GM04503 (cell line): ENCODE measurements around the gene ALDH1A2.
"Not testable (repeated sequence)": the region's sequence is repeated elsewhere in the genome, so short reads cannot be mapped to it uniquely, and the experiment has no call there.

ENCODE experiments used
- DNase-seq: peaks from one replicate; pipeline ENCODE4 v3.0.0-alpha.2; 2012; ENCODE audit warnings: low read depth

ALDH1A2 gene

DNA sequence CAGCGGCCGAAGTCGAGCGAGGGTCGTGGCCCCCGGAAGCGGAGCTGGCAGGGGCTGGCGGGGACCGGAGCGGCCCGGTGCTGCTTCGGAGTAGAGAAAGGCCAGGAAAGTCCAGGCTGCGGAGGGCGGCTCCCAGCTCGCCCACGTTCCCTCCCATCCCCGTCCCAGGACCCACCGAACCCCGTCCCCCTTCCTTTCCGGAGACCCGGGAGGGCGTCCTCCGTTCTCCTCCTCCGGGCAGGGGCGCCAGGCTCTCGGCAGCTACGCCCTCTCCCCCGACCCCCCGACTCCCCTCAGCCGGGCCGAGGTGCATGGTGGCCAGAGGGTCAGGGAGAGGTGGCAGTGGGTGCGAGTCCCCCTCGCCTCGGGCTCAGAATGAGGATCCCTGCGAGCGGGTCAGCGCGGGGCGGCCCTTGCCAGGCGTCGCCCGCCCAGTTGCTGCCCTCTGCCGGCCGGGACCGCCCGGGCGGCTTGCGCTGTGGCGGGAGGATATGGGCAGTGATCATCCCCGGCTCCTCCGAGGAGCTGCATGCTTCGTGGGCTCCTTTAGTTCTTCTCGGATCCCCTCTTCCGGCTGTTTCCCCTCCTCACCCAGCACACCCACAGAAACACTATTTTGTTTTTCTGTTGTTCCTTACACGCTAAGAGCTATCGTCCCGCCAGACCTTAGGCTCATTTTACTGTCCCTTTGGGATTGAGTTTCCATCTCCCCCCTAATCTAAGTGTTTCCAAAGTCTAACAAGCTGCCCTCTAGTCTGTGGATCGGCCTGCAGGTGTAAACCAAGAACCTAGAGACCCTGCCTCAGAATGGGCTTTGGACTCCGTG lies 744 bp upstream of the ALDH1A2 start:
- DNase-seq = no peak

DNA sequence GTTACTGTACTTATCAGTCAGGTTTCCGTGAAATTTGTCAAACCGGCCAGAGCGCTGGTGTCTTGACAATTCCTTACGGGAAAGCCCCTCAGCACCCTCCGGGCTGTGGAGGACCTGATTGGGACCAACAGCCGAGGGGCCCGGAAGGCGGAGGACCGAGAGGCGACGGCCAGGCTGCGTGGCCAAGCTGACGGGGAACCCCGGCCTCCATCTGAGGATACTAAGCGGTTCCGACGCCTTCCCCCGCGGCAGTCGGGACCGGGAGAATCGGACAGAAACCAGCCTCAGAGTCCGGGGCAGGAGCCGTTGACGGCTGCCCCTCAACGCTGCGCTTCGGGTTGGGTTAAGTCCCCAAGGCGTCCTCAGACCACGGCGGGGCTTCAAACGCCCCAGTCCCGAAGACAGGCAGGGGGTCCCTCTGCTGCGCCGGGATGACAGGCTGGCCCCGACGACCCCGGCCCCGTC lies 499 bp downstream of the ALDH1A2 start:
- no peak for DNase-seq

DNA sequence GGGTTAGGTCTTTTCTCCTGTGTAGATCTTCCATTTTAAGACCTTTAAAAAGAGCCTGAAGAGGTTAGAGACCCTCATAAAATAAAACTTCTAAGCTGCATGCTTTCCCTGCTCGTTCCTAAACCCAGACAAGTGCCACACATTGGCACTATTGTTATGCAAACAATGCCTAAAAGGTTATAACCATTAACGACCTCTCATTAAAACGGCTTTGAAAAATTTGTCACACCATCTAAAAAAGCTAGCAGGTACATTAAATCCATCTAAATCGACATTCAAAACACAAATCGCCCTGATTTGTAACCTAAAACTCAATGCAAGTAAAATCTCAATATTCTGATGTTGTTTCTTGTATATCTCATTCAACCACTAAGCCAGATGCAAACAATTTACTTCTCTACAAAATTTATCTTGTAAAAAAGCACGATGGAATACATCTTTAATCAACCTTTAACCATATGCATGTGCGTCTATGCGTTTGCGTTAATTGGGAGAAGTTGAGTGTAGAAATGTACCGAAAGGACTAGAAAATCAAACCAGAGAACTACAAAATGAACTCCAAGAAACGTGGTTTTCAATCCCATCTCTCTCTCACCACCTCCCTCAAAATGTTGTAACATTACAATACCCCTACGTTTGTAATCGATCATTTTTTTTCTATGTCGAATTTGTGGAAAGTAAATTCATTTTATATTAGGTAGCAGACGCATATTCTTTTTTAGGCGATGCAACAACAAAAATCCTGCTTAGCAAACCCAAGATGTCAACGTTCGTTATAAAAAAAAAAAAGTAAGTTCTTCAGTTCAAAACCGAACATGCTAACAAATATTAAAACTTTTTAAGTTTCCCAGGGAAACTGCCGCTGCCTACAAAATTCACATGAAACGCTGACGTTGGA lies 1.2 kb downstream of the ALDH1A2 start:
- DNase-seq = no peak

DNA sequence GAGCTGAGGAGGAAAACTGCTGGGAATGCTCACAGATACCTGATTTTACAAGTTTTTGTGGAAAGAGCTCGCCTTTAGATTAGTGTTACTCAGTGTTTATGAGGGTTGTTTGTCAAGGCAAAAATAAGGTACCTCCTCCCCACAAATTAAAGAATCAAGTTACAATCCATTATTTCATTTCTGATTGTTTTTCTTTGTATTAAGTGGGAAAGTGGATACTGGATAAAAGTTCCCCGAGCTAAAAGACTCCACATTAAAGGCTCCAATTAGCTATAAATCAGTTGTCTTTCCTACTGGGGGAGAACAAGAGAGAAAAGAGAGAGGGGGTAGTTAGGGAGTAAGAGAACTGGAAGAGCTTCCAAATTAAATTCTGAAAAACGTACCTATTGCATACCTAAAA lies 1.9 kb downstream of the ALDH1A2 start:
- DNase-seq = no peak

DNA sequence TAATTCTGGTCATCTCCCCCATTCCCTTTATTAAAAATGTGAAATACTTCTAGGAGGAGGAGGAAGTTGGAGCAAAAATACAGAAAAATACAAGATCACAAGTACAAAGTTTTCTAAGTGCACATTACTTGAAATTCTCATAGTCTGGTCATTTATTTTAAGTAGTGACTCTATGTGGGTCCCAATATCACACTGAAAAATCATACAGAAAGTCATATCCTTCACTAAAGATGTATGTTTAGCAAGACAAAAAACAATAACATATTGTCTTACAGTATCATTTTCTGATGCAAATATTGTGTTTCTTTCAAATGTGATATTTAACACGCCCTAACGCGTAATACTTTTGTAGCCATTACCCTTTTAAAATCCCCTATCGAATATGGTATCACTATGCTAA lies 2.5 kb downstream of the ALDH1A2 start:
- DNase-seq = no peak

DNA sequence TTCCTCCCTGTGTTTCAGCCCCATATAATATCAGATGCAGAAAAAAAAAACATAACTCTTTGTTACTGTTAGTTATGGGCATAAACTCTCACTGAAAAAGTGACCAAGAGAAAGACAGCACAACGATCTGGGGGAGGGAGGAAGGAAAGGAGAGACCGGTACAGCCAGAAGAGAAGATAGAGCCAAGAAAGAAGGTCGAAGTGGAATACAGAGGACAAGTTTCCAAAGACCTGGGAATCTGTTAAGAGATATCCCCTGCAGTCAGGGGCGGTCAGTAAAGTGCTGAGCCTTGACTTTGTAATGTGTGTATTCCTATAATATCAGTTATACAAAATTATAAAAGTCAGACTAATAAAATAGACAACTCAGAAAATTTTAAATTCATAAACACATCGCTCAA lies 3.3 kb downstream of the ALDH1A2 start:
- DNase-seq = no peak

DNA sequence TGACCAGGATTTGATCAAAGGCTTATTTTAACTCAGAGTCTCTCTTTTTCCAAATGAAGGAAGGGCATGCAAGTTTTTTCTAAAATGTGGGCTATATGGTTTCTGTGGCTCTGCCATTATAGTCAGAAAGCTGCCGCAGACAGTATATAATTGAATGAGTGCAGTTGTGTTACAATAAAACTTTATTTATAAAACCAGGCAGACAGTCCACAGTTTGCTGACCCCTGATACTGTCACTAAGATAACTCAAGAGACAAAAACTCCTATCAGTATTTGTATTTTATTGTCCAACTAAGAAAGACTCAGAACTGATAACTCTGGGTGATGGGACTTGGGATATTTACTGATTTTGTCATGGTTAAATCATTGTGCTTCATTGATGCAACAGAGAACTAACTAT lies 4.9 kb downstream of the ALDH1A2 start:
- DNase-seq = no peak

DNA sequence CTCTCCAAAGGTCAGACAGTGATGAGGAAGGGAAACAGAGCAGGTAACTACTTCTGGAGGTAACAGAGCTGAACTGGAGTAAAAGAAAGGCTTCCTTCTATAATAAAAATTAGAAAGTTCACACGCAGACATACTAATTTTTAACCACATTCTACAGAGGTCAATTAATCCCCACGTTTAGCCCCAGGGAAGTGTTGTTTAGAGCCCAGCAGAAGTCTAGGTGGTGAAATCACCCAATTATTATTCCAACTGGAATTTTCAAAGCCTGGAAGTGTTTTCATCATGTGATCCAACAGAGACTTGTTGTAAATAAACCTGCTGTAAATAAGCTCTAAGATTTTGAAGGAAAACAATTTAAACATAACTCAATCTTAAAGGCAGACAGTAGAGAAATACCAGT lies 6.8 kb downstream of the ALDH1A2 start:
- no peak for DNase-seq

DNA sequence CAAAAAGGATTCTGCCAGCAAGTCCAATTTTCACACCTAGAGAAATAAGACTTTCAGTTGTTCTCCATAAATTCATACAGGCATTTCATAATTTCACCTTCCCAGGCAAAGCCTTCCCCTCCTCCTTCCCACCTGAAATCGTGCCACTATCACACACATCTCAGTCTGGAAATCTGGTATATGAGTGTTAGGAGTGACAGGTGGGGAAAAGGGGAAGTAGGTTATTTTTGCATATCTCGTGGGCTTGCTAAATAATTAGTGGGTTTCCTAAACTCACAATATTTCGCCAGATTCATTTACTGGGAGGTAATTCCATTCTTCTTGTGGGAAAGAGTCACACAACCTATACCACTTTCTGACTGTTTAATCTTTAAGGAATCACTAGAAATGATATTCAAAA lies 7.4 kb downstream of the ALDH1A2 start:
- no peak for DNase-seq

DNA sequence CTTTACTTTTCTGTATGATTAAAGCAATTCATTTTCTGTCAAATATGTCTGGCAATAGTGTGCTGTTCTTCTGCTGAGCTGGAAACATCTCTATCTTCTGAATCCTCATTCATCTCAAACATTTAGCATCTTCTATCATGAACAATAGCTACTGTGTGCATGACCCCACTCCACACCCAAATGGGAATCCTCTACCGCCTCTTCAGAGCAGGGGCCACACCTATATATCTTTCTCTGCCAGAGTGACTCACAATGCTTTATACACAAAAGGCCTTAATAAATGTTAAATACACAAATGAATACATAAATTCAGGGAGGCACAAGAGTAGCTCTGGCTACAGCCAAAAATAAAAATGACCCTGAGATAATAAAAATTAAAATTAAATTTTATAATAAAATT lies 8.0 kb downstream of the ALDH1A2 start:
- no peak for DNase-seq

DNA sequence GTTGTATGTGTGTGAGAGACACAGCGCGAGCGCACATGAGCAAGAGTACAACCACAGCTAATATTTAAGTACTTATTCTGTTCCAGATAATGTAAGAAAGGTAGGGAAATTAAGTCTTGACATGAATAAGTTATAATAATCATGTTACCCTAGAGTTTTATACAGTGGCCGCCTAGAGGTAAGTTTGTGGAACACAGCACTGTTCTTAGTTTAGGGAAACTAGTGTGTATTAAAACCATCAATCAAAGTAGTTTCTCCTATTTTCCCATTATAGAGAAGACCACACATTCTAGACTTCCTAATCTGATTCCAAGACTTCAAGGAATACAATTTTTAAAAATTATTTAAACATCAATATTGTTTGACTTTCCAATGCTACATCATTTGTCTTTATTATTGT lies 9.5 kb downstream of the ALDH1A2 start:
- DNase-seq = no peak

DNA sequence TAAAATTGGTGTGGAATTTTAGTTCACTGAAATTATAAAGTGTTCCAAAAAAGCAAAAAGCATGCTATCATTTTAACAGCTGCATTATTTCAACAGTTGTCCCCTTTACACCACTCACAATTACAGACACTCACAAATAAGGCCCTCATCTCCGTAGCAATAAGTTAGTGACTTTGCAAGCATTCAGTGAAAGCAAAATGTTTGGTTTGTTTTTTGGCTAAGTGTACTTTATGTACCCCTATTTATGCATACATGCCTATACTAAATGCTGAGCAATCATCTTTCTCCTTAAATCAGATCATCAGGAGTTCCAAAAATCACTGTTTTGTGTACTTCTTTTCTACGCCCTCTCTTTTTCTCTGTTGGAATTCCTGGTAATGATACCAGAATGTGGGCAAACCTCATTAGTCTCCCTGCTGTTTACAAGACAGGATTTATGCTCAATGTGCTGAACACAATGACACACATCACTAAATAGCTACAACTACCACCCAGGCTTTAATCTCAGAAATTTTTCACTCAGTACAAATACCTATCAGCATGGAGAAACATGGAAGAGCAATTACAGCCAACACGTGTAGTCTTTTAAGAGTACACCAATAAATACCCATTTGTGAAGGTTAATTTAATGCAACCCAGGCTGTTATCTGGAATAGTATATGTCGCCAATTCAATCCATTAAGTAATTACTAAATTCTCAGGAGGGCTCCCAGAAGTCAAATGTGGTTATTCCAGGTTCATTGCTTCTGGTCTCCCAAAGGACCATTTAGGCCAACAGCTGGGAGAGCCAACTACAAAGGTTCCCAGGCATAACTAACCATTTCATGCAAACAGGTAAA lies 12.0 kb downstream of the ALDH1A2 start:
- DNase-seq = no peak

DNA sequence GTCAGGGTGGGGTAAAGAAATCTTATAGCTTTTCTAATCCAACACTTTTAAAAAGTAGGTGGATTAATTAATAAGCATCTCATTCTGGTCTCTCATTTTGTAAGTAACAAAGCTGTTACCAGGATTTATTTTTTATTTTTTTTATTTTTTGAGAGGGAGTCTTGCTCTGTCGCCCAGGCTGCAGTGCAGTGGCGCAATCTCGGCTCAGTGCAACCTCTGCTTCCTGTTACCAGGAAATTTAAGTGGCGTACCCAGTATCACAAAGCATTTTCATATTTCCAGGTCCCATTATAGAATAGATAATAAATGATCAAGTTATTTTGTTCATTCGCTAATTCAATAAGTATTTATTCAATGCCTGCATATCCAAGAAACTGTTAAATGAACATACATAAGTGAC lies 13.2 kb downstream of the ALDH1A2 start:
- no peak for DNase-seq

DNA sequence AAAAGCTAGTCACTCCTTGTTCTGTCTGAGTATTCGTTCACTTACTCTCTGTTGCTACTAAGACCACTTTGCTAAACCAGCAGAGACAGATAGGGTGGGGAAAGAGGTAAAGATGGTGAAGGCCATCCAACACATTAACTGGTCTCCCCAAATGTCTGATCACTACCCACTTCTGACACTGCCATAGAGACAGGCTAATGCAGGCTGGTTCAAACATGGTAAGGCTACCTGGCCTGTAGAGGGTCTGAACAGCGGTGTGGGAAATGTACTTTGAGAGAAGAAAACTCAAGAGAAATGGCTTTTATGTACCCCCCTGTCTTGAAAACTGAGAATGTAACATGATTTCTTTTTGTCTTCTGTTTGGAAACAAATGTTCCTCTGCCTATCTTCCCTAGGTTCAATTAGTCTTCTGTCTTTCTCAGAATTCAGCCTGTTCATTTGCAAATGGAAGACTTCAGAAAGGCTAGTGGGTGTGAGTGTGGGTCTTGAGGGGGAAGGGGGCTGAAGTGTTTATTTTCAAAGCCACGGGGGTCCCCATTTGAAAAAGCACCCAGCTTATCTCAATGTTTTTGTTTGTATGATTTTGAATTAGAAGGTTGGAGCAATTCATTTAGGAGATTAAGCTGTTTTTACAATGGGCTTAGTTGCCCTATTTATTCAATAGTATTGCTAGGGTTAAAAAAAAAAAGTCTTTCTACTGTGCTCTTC lies 15.8 kb downstream of the ALDH1A2 start:
- DNase-seq = no peak

DNA sequence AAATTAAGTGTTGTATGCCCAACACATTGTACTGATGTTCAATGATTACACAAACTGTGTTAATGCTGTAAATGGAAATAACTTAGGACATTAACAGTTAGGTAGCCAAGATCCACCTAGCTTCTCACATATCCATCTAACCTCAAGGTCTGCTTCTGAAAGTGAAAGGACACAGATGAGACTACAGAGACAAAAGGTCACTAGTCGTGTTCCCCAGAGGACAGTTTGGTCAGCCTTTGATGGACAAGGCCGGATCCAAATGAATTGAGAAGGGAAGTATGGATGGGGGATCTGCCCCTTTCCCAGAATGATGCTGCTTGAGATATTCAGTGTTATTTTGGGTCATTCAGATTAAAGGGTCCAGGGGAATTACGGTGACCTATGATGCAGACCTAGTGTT lies 17.2 kb downstream of the ALDH1A2 start:
- no peak for DNase-seq

DNA sequence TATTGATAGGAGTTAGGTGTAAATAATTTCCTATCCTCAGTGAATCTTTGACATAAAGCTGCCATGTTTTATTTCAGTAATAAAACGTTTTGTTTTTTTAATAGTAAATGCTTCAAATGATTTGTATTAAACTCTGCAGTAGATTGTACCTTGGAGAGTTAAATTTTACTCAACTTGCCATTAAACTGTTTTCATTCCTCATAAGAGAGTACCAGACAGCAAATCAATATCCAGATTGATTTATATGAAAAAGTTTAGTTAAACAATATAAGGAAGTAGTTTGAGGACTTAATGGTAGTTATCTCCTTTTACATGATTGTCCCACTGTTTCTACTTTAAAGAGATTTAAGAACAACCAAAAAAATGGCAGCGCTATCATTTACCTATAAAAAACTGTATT lies 18.4 kb downstream of the ALDH1A2 start:
- no peak for DNase-seq

DNA sequence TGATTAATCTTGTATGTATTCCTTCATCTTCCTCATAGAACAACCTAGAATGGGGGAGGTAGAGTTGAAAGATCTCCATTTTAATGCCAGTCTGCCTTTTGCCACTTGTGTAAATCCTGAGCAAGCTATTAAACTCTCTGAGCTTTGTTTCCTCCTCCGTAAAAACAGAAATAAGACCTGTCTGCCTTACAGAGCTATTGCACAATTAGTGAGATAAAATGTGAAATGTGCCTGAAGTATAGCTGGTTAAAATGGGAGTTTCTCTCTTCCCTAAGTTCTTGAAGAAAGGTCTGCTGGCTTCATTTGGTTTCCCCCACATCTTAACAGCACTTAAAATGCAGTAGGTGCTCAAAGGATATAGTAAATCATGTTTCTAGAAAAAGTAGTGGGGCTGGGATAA lies 19.0 kb downstream of the ALDH1A2 start:
- DNase-seq = no peak

DNA sequence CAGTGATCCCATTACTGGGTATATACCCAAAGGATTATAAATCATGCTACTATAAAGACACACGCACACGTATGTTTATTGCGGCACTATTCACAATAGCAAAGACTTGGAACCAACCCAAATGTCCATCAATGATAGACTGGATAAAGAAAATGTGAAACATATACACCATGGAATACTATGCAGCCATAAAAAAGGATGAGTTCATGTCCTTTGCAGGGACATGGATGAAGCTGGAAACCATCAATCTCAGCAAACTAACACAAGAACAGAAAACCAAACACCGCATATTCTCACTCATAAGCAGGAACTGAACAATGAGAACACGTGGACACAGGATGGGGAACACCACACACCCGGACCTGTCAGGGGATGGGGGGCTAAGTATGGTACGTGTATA lies 20.1 kb downstream of the ALDH1A2 start:
- not testable (repeated sequence) for DNase-seq

DNA sequence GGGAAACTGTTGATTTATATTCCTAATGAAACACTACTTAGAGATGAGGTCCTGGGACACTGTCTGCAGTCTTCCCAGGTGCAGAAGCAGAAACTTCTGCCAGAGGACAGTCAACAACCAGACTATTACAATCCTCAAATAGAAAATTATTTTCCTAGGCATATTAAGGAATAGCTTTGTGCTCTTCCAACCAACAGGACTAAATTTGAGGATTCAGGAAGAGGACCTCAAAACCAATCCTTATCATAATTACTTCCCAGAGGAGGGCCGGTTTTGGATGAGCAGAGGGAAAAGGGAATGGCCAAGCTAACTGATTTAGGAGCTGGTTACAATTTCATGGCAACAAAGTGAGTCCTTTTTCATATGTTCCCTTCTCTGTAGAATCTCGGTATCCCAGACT lies 21.0 kb downstream of the ALDH1A2 start:
- no peak for DNase-seq

DNA sequence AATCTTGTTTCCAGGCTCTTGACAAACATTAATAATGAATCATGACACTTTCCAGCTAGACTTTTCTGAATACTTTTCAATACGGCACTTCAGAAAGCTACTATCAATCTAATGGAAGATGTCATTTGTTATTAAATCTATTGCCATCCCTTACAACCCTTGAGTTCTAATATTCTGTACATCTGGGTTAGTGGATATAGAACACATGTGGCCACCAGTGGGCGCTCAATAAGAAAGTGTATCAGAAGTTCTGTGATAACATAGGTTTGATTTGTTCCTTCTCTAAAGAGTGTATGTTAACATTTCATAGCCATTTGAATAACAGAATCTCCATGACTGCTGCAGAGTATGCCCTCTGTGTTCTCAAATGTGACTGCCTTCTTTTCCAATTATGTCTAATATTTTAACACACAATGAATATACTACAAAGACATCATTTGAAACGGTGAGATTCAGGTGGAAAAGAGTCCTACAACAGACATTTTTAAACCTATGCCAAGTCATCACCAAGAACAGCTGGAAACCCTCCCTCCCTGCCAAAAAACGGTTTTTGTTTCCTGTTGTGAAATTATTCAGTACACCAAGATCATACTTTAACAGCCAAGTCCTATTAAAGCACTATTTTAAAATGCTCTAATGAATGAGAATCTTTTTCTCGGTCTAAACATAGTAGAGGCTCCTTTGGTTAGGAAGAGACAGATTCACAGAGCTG lies 22.2 kb downstream of the ALDH1A2 start:
- DNase-seq = no peak

DNA sequence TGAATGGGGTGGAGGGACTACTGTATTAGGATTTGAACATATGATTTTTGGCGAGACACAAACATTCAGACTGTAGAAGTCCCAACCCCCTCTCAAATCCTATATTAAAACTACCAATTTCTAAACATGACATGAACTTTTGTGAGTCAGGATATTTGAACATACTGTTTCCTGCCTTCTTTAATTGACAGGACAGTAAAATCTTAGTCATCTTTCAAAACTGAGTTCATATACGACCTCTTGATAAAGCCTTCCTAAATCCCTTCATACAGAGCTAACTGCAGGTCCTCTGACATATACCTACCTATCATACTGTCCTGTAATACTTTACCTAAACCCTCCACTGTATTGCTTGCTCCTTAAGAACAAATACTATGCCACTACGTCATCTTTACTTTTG lies 23.5 kb downstream of the ALDH1A2 start:
- DNase-seq = no peak
